NCI-H69 (cell line): ENCODE measurements around the gene DDX56.
"Not testable (repeated sequence)": the region's sequence is repeated elsewhere in the genome, so short reads cannot be mapped to it uniquely, and the experiment has no call there.

Experiments
- DNase-seq: peaks from one replicate; lab custom pipeline; 2025; lab: John Stamatoyannopoulos, UW

The DDX56 gene

DNA sequence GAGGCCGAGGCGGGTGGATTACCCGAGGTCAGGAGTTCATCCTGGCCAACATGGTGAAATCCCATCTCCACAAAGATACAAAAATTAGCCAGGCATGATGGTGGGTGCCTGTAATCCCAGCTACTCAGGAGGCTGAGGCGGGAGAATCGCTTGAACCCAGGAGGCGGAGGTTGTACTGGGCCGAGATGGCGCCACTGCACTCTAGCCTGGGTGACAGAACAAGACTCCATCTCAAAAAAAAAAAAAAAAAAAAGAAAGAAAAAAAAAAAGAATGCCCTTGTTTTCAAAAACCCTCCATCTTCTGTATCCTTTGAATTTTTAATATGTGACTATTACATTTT lies 11.1 kb downstream of the DDX56 start:
- not testable (repeated sequence) for DNase-seq

DNA sequence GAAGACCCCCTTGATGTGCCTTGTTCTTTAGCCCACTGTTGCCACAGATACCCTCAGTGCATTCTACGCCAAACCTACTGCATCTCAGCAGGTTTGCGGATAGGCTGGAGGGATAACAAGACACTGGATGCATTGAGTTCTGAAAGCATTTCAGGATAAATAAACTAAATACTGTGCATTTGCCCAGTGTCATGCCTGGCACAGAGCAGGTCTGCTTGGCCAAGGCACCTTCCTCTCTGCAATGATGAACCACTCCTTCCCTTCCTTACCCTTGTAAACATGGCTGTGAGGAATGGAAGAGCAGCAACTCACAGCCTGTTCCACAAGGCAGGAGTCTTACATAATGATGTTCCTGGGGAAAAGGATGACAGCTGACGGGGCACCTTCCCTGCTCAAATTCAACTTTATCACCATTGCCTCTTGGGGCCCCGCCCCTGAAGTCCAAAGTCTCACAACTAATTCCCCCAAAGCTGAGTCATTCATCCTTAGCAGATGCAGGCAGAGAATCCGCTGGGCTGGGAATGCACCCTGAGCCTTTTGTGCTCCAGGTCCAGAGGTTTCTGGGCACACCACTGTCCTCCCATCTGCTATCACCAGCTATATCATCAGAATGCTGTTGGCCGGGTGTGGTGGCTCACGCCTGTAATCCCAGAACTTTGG lies 11.6 kb downstream of the DDX56 start:
- DNase-seq, result peak; percentile 25

DNA sequence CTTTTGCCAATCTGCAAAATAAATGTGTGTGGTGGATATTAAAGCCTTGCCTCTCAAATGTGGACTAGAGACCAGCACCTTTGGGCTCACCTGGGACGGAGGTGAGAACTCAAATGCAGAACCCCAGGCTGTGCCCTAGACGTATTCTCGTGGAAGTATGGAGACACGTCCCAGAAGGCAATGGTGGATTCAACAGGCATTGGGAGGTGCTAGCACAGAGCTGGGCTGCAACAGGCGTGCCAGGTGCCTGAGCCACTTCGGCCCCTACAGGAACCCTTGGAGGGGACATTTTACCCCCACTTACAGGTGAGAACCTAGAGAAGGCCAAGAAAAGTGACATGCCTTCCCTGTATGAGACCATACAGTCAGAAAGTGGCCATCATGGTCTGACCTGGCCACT lies 12.2 kb downstream of the DDX56 start:
- no peak for DNase-seq

DNA sequence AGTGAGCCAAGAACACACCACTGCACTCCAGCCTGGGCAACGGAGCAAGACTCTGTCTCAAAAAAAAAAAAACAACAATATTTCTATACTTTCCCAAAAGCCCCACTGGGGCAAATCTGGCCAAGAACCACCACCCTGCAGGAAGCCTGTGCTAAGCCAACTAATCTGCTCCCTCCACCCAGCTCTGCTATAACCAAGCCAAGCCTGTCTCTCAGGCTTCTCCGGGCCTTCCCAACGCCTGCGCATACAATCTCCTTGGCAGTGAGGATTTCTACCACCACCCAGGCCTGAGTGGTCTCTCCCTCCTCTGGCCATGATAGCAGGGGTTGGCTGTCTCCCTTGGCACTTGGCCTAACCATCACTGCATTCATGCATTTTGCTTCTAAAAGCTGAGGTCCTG lies 14.2 kb downstream of the DDX56 start:
- DNase-seq, result no peak

DNA sequence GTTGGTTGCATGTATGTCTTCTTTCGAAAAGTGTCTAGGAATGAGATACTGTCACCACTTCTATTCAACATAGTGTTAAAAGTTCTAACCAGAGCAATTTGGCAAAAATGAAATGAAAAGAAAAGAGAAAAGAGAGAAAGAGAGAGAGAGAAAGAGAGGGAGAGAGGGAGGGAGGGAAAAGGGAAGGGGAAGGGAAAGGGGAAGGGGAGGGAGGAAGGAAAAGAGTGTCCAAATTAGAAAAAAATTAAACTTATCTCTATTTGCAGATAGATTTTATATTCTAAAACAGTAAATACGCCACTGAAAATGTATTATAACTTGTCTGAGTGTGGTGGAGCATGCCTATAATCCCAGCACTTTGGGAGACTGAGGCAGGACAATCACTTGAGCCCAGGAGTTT lies 16.2 kb downstream of the DDX56 start:
- no peak for DNase-seq

DNA sequence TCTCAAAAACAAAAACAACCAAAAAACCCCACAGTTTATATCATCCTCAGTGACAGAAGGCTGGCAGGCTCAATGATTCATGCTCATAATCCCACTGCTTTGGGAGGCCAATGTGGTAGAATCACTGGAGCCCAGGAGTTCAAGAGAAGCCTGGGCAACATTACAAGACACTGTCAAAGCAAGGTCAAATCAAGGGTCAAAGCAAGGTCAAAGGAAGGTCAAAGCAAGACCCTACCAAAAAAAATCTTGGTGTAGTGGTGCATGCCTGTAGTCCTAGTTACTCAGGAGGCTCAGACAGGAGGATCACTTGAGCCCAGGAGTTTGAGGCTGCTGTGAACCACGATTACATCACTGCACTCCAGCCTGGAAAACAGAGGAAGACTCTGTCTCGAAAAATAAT lies 18.4 kb downstream of the DDX56 start:
- DNase-seq, result no peak

DNA sequence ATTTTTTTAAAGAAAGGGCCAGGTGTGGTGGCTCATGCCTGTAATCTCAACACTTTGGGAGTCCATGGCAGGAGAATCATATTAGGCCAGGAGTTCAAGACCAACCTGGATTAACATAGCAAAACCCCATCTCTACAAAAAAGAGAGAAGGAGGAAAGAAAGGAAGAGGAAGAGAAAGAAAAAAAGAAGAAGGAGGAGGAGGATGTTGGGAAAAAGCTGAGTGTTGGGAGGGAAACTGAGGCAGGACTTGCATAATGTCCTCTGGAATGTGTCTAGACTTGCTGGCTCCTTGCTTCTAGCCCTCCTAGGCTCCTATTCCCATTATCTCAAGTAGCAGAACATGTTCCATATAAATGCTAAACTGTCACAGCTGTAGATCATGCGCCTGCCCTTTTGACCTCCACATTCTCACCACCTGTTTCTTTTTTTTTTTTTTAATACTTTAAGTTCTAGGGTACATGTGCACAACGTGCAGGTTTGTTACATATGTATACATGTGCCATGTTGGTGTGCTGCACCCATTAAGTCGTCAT lies 21.2 kb downstream of the DDX56 start:
- DNase-seq, result not testable (repeated sequence)

DNA sequence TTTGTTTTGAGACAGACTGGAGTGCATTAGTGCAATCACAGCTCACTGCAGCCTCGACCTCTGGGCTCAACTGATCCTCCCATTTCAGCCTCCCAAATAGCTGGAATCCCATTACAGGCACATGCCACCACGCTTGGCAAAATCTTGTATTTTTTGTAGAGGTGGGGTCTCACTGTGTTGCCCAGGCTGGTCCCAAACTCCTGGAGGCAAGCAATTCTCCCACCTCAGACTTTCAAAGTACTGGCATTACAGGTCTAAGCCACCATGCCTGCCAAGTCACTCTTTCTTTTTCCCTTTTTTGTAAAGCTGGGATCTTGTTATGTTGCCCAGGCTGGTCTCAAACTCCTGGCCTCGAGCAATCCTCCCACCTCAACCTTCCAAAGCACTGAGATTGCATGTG lies 24.3 kb downstream of the DDX56 start:
- no peak for DNase-seq

DNA sequence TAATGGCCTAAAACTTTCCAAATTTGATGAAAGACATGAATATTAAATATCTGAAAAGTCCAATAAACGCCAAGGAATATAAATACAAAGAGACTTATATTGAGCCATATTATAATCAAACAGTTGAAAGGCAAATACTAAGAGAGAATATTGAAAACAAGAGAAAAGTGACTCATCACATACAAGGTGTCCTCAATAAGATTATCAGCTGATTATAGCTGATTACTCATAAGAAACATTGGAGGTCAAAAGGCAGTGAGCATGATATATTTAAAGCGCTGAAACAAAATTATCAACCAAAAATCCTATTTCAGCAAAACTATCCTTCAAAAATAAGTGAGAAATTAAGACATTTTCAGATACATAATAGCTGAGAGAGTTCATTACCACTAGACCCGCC lies 24.8 kb downstream of the DDX56 start:
- DNase-seq, result no peak

DNA sequence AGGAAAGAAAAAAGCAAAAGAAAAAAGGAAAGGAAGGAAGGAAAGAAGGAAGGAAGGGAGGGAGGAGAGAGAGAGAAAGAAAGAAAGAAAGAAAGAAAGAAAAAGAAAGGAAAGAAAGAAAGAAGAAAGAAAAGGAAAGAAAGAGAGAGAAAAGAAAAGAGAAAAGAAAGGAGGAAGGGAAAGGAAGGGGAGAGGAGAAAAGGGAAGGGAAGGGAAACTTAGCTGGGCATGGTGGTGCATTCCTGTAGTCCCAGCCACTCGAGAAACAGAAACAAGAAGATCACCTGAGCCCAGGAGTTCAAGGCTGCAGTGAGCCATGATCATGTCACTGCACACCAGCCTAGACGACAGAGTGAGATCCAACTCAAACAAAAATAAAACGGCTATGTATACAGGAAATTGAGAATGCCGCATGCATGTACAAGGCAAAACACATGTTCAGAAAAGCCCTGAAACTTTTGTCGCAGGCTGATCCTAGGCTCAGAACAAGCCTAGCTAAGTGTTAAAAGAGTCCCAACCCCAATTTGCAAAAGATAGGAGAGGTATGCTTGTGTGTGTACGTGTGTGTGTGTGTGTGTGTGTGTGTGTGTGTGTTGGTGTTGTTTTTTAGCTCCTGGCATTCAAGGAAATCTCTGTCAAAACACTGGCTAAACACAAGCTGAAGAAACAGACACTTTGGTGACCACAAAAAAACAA lies 26.0 kb downstream of the DDX56 start:
- no peak for DNase-seq

DNA sequence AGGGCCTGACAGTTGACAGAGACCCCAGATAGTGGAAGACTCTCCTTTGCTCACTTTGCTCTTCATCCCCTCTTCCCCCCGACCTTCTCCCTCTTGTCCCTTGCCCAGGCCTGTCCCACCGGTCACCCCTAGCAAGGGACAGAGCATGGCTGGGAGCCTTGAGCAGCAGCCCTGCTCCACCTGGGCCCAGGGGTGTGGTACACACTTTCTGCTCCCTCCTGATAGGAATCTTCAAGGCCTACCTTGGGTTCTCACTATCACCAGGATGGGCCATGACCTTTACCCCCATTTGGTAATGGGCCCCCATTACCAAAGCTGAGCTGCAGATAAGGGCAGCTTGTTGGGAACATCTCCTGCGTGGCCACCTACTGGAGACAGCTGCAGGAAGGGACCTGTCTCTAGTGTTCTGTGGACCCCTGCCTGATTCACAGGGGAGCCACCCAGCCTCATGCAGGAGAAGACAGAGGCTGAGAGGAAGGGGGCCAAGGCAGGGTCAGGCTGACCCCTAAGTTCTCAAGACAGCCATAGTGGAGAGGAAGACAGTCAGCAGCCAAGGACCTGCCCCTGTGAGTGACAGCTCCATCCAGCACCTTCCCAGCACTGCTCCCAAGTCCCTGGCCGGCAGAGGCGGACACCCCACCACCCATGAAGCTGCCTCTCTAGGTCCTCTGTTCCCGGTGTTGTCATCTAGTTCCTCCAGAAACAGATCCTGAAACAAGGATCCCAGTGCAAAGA lies 31.7 kb downstream of the DDX56 start:
- DNase-seq, result no peak

DNA sequence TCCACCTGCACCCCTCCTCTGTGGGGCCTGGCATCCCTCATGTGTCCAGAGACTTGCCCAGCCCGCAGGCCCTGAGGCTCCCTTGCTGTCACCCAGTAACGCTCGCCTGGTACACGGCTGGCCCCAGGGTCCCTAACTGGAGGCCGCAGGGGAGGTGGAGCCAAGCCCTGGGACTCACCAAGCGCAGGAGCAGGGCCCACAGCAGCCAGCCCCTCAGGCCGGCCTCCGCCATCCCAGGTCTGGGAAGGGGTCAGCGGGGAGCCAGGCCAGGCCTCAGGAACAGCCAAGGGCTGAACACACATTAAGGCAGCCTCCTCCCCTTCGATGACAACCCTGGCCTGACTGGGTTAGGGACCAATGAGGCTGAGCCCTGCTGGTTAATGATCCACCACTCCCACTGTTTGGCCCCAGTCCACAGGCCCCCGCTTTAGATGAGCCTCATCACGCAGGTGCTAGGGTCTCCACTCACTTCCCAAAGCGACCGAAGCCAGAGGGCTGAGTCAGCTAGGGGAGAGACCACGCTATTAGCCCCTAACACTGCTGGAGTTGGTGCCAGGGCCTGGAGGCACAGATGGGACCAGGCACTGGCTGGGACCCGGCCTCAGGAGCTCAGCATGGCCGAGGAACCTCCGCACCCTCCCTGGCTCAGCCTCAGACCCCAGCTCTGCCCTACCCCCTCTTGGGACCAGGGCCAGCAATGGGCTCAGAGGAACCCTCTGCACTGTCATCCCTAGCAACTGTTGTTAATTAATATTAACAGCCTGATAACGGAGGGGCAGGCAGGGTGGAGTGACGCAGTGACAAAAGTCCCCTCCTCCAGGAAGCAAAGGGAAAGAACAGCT lies 32.5 kb downstream of the DDX56 start, which contains the start of gene NPC1L1:
NPC1L1 (minus strand) TSS at position 303 of the 842 bp plus-strand sequence; CDS start at position 232, 71 bp downstream.
- no peak for DNase-seq

DNA sequence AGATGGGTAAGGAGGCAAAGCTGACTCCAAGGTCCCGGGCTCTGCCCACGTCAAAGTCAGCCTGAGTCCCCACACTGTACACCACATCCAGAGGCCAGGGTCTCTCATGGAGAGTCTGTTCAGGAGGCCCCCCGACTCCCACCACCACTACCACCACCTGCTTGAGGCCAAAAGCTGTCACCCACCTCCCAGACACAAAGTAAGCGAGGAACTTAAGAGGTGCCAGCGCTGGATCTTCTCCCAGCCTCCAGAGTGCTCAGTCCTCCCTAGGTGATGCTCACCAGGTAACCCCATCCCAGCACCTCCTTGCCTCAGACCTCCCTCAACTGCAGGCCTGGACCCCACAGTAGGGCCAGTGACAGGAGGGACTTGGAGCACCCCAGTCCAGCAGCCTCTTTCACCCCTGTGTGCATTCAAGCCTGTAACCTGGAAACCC lies 33.1 kb downstream of the DDX56 start:
- DNase-seq, result no peak

DNA sequence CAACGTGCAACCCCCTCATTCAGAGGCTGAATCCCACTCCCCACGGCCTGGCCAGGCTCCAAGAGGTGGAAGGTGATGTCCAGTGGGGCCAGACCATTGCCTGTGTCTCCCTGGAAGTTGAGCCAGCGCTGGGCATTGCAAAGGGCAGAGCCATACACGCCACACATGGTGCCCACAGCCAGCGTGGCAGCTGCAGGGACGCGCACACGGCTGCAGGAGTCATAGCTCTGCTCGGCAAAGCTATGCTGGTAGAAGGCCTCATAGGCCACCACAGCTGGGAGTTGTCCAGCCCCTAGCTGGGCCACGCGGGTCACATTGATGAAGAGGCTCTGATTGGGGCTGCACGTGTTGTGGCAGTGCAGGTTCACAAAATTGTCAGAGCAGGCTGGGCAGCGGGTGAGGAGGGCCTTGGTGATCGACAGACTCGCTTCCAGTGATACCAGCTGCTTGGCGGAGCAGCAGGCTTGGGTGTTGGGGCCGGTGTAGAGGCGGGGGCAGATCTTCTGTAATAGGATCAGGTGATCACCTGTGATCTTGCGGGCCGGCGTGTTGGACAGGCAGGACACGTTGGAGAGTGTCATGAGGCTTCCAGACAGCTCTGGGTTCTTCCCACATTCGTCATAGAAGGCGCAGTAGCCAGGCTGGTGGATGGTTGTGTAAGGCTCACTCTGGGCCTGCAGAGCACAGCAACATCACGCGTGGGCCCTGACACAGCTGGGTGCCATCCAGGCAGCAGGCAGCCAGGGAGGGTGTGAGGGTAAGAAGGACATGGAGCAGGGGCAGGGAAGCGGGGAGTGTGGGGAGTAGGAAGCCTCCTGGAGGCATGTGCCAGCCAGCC lies 33.8 kb downstream of the DDX56 start:
- DNase-seq, result no peak

DNA sequence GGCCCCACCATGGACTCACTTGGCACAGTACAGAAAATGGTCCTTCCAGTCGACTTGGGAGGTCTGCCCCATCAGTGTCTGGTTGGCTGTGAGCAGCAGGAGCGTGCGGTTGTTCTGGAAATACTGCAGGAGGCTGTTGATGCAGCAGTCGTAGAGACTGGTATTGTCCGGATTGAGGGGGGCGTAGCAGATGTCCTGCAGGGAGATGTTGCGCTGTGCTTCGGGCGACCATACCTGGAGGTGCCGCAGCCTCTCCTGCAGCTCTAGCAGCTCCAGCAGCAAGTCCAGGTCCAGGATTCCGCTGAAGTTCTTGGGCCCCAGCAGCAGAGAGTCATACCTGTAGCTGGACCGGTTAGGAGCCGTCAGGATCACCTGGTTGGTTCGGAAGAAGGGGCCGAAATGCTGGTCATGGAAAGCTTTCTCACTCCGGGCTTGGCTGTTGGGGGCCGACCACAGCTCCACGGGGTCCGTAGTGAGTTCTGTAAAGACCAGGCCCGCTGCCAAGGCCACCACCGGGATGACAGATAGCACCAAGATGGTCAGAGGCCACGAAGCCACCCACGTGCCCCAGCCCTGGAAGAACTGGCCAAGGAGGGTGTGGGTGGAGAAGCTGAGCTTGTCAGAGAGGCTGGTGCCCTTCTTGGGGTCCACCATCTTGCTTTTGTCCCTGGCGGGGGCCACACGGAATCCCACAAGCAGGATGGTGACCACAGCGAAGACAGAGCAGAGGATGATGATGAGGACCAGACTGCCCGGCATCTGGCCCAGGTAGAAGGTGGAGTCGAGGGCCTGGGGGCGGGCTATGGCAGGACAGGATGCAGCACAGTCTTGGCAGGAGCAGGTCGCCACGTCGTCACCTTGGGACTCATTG lies 34.7 kb downstream of the DDX56 start:
- DNase-seq, result no peak

DNA sequence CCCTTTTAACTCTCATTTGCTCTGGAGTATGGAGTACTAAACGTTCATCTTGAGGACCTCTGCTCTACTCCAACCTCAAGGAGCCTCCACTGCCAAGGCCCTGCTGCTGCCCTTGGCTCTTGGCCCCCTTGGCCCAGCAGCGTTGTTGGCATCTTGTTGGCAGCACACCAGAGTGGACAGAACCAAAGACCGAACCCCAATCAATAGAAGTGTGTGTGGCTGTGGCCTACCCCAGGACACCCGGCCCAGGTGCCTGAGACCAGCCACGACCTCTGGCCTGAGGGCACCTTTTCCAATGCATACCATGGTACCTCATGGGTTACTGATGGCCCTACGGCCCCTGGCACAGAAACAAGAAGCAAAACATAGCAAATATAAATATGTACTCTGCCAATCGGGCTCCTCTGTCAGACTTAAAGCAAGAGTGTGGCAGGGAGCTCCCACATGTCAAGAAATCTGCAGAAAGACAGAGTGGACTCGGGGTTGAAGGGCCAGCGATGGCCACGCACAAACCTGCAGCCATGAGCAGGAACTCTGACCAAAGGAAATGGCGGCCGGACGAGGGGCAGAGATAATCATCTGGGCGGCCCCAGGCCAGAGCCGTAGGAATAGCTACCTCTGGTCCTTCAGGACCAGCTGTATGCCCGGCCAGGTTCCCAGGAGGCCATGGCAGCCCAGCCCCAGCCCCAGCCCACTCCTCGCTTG lies 35.5 kb downstream of the DDX56 start:
- DNase-seq, result no peak

DNA sequence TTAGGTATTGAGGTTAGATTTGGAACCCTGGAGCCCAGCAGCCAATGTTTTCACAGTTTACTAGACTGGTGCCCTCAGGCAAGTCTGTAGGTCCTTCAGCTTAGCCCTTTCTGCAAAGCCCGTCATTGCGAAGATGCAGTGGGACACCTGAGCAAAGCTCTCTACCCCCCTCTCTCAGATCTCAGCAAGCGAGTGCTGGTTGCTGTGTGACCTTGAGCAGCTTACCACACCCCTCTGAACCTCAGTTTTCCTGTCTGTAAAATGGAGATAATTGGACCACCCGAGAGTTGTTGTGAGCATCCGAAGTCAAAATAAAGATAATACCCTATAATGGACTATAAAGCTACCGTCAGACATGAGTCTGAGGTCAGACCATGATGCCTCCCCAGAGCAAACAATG lies 36.3 kb downstream of the DDX56 start:
- no peak for DNase-seq

DNA sequence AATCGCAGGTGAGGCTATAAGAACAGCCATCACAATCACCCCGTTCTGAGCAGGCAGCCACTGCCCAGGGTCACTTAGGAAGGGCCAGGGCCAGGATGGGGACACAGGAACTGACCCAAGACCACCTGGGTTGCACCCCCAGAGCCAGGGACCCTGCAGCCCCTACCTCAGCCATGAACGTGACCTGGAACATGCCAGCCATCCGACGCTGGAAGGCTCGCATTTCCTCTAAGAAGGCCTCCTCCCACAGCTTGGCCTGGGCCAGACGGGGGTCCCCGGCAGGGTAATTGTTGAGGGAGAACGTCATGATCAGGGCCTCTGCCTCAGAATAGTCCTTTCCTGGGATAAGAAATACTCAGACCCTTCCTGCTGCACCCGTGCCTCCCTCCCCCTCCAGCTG lies 37.6 kb downstream of the DDX56 start:
- no peak for DNase-seq

DNA sequence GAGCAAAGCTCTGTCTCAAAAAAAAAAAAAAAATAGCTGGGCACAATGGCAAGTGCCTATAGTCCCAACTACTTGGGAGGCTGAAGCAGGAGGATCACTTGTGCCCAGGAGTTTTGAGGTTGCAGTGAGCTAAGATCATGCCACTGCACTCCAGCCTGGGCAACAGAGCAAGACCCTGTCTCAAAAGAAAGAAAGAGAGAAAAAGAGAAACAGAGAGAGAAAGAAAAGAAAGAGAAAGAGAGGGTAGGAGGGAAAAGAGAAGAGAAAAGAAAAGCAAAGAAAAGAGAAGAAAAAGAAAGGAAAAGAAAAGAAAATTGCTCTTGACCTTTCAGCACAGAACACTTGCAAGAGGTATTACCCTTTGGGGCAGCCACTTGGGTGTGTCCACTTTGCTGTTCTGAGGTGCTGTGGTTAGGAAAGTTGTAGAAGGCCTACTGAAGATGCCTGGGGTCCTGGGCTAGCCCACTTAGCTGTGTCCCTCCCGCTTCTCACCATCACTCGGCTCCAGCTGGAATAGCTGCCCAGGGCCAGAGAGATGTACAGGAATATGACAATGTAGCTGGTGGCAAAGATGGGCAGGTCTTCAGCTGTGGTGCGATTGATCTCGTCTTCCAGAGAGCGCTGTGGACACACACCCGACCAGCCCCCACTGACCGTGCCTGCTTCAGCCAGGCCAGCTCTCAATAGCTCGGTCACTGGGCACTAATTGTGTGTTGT lies 38.2 kb downstream of the DDX56 start:
- no peak for DNase-seq
